Right lobe of liver (tissue), 4 donors: Measurements from ENCODE around the gene GRIA3.

ENCODE experiments used
- POLR2A ChIP-seq: fragments of 450-650 bp; IDR thresholded peaks from one replicate; pipeline ENCODE4 v1.6.1; 2017; ENCODE audit warnings: antibody characterized with exemption, mild to moderate bottlenecking
- TF ChIP-seq, protein P1 (sequence below), 4 donors: fragments of 200-600 bp in 3 of 4; fragments of 450-650 bp in 1 of 4; IDR thresholded peaks; one replicate each; pipeline versions ENCODE4 v1.5.1 to v1.8.0; 2016 to 2022; ENCODE audit warnings: antibody characterized with exemption in 4 of 4, mild to moderate bottlenecking in 2 of 4
- donor health status: DM: no; HTN: no; CAD: no.
- donor health status: DM: no; HTN: no; CAD: no.
- donor health status: DM: no; HTN: yes; CAD: no.

DNA sequence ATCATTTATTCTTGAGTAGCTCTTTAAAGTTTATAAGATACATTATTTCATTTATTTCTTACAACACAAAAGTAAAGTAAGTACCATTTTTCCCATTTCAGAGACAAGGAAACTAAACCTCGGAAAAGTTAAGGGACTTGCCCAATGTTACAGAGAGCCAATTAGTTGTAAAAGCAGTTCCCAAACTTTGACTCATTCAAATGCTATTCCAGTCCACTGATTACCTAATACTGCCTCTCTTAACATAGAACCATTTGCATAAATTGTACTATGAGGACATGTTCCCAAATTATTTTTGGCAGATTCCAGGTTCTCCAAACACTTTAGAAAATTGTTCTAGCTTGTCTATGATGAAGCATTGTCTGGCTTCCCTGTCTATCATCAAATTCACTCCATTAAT is 45.6 kb upstream of the GRIA3 start:
- TF ChIP-seq, protein P1, sequence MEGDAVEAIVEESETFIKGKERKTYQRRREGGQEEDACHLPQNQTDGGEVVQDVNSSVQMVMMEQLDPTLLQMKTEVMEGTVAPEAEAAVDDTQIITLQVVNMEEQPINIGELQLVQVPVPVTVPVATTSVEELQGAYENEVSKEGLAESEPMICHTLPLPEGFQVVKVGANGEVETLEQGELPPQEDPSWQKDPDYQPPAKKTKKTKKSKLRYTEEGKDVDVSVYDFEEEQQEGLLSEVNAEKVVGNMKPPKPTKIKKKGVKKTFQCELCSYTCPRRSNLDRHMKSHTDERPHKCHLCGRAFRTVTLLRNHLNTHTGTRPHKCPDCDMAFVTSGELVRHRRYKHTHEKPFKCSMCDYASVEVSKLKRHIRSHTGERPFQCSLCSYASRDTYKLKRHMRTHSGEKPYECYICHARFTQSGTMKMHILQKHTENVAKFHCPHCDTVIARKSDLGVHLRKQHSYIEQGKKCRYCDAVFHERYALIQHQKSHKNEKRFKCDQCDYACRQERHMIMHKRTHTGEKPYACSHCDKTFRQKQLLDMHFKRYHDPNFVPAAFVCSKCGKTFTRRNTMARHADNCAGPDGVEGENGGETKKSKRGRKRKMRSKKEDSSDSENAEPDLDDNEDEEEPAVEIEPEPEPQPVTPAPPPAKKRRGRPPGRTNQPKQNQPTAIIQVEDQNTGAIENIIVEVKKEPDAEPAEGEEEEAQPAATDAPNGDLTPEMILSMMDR (IDR thresholded peaks at IDR 0.05), result no peak
- TF ChIP-seq POLR2A, result no peak
